SK-MEL-5 (cell line): ENCODE results near the gene SRSF3. TPM values are rescaled to one million over a fixed set of nuclear protein-coding genes. Genes with fewer than 3 reads are reported as not detected.
"Not testable (repeated sequence)": the region's sequence is repeated elsewhere in the genome, so short reads cannot be mapped to it uniquely, and the experiment has no call there.

Experiments used
- DNase-seq: peaks from one replicate; pipeline ENCODE4 v3.0.0-alpha.2; 2016; ENCODE audit warnings: low read depth, low spot score
- in situ Hi-C: cut with HindIII; loops from 2 replicates; pipeline ENCODE4 v1.10.0; 2016; ENCODE audit warnings: low sequenced_read_pairs, high pct_unique_total_duplicates, low pct_unique_long_range_greater_than_20kb
- total RNA-seq: library from RNA; depleted of rRNA; stranded (reverse); fragments of >200 nt; shearing (Covaris generic); gene quantifications from 2 replicates; pipeline ENCODE4 v1.2.3, GENCODE V29; 2014

SRSF3 gene
- total RNA-seq, 1 experiment from 2014 or later: 237 TPM

DNA sequence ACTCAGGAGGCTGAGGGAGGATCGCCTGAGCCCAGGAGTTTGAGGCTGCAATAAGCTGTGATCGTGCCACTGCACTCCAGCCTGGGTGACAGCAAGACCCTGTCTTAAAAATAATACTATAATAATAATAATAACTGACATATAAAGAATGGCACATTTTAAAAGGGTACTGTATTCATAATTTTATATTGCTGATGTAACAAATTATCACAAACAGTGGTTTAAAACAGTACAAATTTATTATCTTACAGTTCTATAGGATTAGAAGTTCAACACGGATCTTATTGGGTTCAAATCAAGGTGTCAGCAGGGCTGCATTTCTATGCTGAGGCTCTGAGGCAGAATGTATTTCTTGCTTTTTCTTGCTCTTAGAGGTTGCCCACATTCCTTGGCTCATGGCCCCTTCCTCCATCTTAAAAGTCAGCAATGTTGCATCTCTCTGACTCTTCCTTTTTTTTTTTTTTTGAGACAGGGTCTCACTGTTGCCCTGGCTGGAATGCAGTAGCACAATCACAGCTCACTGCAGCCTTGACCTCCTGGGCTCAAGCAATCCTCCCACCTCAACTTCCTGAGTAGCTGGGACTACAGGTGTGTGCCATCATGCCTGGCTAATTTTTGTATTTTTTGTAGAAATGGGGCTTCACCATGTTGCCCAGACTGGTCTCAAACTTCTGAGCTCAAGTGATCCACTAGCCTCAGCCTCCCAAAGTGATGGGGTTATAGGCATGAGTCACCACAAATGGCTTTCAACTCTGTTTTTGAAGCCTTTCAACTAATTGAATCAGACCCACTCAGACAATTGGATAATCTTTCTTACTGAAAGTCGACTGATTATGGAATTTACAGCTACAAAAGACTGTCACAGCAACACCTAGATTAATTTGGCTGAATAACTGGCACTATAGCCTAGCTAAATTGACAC is 22.8 kb upstream of the SRSF3 start:
- in situ Hi-C loops: no loop called here
- no peak for DNase-seq

DNA sequence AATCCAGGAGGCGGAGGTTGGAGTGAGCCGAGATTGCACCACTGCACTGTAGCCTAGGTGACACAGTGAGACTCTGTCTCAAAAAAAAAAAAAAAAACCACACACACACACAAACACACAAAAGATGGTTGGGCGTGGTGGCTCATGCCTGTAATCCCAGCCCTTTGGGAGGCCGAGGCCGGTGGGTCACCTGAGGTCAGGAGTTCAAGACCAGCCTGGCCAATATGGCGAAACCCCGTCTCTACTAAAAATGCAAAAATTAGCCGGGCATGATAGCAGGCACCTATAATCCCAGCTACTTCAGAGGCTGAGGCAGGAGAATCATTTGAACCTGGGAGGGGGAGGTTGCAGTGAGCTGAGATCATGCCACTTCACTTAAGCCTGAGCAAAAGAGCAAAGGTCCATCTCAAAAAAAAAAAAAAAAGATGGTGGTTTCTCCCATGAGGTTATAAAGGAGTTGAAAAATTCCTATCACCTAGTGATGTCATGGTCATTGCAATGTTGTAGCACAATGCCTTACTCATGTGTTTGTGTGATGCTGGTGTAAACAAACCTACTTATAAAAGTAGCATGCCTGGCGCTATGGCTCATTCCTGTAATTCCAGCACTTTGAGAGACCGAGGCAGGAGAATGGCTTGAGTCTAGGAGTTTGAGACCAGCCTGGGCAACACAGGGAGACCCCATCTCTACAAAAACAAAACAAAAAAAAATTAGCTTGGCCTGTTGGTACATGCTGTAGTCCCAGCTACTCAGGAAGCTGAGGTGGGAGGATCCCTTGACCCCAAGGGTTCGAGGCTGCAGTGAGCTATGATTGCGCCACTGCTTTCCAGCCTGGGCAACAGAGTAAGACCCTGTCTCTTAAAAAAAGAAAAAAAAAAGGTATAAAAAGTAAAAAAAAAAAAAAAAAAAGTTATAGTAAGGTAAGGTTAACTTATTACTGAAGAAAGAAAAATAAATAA is 21.5 kb upstream of the SRSF3 start:
- in situ Hi-C loops, DNase-seq: not testable (repeated sequence)

DNA sequence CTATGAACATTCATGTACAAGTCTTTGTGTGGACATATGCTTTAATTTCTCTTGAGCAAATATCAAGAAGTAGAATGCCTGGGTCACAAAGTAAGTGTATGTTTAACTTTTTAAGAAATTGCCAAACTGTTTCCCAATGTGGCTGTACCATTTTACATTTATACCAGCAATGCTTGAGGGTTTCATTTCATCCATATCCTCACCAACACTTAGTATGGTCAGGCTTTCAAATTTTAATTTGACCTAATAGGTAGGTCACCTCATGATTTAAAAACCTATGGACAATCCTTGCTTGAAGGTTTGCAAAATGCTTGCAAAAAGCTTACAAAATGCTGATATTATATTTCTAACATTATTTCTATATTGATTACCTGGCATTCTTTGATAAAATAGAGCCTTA is 19.5 kb upstream of the SRSF3 start:
- in situ Hi-C loops: no loop called here
- no peak for DNase-seq

DNA sequence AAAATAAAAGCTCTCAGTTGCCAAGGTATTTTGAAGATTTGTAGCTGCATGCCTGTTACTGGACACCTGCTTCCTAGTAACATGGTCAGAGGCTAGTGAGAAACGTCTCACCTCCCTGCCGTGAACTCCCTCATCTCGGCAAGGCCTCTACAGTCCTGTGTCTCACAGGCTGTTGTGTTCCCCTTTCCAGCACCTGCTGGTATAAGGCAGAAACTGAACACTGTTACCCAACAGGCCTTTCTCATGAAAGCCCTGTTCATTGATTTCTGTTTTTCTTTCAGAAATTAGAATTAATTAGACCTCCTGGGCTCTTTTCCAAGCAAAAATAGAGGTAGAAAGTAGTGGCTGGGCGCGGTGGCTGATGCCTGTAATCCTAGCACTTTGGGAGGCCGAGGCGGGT is 17.6 kb upstream of the SRSF3 start:
- no peak for DNase-seq
- in situ Hi-C loops: no loop called here

DNA sequence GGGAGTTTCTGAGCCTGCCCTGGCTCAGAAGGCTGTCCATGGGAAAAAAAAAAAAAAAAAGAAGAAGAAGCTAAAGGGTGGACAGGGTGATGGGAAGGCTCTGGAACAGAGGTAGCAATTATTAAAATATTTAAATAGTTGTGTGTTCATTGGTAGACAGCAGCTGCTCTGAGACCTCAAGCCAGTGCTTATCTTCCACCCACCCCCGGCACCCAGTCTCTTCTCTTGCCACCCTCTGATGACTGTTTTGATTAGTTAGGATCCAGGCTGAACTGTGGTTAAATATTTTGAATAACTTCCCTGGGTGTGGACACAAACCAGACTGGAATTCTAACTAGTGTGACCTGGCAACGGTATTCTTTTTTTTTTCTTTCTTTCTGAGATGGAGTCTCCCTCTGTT is 16.9 kb upstream of the SRSF3 start:
- in situ Hi-C loops: no loop called here
- DNase-seq: no peak

DNA sequence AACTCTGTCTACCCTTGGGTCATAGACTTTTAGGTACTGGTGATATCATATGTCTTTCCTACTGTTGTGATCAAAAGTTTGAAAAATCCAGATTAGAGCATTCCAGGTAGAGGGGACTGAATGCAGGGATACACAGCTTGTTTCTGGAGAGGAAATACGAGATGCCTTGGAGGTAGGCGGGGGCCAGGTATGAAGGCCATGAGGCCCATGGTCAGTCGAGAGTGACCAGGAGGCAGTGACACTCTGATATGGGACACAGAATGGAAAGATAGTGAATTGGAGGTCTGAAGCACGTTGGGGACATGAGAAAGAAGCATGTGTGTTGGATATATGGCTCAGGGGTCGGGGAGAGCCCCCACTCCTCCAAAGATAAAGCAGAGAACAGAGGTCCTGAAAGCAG is 16.1 kb upstream of the SRSF3 start:
- in situ Hi-C loops: no loop called here
- DNase-seq: no peak

DNA sequence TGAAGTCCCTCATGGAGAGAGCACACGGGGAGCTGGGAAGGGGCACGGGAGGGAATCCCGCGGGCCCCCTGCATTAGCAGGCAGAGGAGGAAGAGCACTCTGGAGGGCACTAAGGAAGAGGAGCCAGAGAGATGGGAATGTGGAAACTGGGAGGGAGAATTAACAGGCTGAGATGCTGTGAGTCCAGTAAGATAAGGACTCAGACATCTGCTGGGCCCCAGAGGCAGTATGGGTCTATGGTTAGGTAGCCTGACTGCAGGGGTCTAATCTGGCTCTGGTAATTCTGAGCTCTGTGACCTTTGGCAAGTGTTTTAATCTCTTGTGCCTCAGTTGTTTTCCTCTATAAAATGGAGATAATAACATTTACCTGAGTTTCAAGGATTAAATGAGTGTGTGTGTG is 15.7 kb upstream of the SRSF3 start:
- DNase-seq: no peak
- in situ Hi-C loops: no loop called here

DNA sequence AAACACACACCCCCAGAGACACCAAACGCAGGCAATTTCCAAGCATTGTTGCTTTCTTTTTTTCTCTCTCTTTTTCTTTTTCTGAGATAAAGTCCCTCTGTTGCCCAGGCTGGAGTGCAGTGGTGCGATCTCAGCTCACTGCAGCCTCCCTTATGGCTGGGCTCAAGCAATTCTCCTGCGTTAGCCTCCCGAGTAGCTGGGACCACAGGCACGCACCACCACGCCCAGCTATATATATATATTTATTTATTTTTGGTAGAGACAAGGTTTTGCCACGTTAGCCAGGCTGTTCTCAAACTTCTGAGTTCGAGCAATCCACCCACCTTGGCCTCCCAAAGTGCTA is 14.0 kb upstream of the SRSF3 start:
- in situ Hi-C loops: no loop called here
- DNase-seq: no peak

DNA sequence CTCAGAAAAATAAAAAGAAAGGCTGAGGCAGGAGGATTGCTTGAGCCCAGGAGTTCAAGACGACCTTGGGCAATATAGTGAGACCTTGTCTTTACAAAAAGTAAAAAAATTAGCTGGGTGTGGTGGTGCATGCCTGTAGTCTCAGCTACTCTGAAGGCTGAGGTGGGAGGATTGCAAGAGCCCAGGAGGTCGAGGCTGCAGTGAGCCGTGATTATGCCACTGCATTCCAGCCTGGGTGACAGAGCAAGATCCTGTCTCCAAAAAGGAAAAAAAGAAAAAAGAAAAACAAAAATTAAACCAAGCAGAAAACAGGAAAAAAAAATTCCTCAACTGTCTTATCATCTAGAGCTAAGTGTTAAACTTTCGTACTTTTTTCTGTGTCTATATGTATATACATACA is 12.4 kb upstream of the SRSF3 start:
- DNase-seq: no peak
- in situ Hi-C loops: no loop called here

DNA sequence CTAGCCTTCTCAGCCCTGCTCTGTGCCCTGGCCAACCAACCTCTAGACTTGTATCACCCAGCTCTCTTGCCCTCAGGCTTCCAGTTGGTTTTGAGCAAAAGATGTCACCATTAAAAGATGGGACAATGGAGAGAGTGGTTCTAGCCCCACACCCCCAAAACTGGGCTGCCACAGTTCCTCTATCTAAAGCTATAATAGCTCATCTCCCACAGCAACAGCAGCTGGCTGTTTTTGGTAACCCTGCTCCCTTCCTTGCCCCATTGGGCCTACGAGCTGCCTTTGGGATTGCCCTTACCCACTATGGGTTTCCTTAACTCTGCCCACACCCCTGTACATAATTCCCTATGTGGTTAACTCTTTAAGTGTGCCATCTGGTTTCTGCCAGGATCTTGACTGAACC is 7.6 kb upstream of the SRSF3 start:
- no peak for DNase-seq
- in situ Hi-C loops: no loop called here

DNA sequence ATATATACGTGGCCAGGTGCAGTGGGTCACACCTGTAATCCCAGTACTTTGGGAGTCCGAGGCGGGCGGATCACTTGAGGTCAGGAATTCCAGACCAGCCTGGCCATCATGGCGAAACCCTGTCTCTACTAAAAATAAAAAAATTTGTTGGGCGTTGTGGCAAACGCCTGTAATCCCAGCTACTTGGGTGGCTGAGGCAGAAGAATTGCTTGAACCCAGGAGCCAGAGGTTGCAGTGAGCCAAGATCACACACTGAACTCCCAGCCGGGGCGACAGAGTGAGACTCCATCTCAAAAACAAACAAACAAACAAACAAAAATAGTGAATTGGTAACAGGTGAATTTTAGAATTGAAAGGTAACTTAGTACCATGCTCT is 5.1 kb upstream of the SRSF3 start:
- in situ Hi-C loops, DNase-seq: not testable (repeated sequence)

DNA sequence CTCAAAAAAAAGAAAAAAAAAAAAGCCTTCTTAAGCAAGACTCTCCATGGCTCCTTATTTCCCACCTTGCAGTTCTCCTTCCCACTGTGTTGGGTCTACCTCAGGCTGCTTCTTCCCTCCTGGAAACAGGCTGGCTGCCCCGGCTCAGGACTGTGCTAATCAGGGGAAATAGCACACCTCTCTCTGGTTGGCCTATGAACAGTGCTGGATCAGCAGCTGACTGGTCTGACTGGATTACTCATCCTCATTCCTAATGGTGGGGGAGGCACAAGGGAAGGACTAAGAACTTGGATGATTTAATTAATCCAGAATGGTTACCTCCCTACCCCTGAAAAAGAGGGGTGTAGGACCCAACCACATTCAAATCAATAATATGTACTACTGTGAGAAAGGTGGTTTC is 3.9 kb upstream of the SRSF3 start:
- in situ Hi-C loops: no loop called here
- peak; percentile 26 for DNase-seq

DNA sequence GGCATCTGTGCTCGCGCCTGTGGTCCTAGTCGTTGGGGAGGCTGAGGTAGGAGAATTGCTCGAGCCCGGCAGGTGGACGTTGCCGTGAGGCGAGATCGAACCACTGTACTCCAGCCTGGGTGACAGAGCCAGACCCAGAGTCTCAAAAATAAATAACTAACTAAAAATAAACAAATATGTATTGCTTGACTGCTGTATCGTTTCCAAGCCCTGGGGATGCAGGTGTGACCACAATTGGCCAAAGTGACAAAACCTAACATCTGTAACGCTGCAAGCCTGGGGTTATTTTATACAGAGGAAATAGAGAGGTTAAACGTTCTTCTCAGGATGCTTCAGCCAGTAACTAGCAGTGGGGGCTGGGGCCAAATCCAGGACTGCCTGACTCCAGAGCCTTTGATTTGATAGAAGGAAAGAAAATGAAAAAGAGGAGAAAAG is 1.9 kb upstream of the SRSF3 start:
- DNase-seq: no peak
- in situ Hi-C loops: no loop called here

DNA sequence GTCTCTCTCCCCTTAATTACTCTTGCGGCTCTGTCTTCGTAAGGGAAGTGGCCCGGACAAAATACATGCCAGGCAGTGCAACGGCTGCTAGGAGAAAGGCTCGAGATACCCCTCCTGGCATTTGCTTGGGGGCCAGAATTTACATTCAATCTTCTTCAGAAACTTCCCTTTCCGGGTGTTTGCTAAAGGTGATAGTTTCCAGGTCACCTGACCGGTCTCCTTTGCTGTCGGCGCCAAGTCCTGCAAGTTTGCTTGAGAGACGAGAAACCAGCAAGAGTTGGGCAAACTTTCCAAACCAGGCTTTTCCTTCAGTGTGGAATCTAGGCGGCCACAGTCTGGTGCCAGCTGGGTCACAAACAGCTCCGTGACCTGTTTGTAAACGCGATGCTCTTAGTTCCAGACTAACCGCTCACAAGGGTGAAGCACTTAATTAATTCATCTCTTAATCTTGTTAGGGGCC is 563 bp upstream of the SRSF3 start:
- in situ Hi-C loops: no loop called here
- DNase-seq: peak; percentile 51

DNA sequence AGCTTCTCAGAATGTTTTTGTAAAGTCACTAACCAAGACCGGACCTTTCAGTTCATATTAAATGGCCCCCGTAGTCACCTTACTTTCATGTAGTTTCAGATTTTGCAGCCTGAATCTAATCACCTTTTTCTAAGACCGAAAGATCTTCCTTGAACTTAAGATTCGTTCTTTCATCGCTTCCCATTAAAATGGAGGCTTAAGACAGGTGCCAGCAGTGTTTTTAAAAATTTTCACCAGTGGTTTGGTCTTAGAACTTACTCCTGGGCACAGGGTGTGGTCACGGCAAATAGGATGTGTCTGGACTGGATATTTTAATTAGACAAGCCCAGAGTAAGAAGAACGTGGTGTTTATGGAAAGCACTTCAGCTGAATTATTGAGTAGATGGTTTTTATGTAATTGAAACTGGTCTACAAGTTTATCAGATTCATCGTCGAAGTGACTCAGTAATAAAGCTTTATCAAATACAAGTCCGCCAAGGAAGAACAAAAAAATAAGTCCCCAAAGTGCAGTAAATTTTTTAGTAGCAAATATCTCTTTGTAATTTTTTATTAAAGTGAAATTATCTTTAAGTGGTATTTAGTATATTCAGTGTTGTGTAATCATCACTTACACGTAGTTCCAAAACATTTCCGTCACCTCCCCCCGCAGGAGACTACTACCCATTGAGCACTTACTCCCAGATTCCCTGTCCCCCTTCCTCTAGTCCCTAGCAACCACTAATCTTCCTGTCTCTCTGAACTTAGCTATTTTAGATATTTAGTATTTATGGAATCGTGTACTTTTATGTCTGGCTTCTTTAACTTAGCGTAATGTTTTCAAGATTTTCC is 868 bp downstream of the SRSF3 start:
- in situ Hi-C loops: no loop called here
- DNase-seq: peak; percentile 58

DNA sequence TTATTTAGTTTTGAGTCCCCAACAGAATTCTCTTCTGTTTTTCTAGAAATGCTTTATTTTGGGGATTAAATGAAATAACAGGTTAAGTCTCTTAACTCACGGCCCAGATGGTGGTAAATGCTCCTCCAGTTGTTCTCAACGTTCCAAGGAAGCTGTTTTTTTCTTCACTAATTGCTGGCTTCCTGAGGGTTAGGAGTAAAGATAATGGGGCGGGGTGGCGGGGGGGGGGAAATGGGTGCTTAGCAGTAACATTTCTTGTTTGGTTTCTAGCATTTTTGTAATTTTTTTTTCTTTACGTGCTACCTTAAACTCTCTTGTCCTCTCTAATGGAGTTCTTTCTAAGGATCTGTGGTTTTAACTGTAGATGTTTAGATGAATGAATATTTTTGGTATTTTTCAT is 2.2 kb downstream of the SRSF3 start:
- in situ Hi-C loops: no loop called here
- no peak for DNase-seq

DNA sequence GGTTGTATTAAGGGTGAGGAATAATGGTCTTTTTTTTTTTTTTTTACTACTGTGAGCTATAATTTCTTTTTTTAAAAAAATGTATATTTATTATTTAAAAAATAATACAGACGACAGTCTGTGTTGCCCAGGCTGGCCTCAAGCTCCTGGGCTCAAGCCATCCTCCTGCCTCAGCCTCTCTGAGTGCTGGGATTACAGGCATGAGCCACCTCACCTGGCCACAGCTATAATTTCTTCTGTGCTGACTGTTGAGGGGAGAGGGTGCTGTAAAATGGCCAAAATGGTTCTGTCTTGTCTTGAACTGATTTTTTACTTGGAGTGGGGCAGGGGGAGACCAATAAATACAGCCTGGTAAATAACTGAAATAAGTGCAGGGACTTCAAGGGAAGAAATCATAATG is 3.6 kb downstream of the SRSF3 start:
- no peak for DNase-seq
- in situ Hi-C loops: no loop called here

DNA sequence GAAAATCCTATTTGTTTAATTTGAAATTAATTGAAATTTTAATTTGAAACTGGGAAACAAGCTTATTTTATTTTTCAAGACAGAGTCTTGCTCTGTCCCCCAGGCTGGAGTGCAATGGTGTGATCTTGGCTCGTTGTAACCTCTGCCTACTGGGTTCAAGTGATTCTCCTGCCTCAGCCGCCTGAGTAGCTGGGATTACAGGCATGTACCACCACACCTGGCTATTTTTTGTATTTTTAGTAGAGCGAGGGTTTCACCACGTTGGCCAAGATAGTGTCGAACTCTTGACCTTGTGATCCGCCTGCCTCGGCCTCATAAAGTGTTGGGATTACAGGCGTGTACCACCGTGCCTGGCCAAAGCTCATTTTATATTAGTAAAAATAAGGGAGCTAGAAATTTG is 4.2 kb downstream of the SRSF3 start:
- in situ Hi-C loops: no loop called here
- no peak for DNase-seq
